GM19025 (cell line): ENCODE results near the gene PTPRCAP.

Experiments used
- ATAC-seq: cut with Tn5 transposase; IDR thresholded peaks from one replicate; pipeline ENCODE4 v1.9.1; 2021; ENCODE audit warnings: mild to moderate bottlenecking, low read depth, moderate library complexity; ENCODE audit not compliant: unreplicated experiment

PTPRCAP gene

DNA sequence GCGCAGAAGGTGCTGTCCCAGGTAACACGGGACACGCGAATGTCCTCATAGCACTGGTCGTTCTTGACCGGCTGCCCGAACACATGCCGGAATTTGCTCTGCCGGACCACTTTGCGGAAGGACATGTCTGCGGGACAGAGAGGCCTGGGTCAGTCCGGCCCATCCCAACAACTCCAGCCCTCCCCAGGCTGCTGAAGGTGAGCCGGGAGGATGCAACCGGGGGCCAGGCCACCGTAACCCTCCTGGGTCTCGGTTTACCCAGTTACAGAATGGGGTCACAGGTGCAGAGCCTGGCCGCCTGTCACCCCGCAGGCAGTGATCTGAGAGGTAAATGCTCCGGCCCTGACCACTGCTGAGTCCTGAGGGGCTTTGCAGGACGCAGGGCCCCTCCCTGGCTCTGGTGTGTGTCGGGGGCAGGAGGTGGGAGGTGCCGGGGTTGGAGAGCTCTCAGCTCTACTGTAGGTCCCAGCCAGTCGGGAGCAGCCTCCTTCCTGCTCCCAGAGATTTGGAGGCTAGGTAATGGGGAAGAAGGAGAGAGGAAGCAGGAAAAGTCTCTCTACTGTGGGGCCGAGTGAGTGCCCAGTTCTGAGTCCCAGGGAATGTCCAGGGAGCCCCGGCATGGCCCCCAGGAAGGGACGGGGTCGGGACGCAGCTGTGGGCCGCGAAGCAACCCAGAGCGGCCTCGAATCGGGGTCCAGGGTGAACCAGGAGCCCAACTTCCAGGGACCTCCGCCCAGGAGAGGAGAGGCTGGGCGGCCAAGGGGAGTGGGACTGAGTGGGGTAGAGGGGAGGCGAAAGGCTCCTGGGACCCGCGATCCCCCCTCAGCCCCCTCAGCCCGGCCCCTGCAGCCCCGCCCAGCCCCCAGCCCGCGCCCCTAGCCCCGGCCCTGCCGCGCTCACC lies 5.3 kb upstream of the PTPRCAP start:
- no peak for ATAC-seq

DNA sequence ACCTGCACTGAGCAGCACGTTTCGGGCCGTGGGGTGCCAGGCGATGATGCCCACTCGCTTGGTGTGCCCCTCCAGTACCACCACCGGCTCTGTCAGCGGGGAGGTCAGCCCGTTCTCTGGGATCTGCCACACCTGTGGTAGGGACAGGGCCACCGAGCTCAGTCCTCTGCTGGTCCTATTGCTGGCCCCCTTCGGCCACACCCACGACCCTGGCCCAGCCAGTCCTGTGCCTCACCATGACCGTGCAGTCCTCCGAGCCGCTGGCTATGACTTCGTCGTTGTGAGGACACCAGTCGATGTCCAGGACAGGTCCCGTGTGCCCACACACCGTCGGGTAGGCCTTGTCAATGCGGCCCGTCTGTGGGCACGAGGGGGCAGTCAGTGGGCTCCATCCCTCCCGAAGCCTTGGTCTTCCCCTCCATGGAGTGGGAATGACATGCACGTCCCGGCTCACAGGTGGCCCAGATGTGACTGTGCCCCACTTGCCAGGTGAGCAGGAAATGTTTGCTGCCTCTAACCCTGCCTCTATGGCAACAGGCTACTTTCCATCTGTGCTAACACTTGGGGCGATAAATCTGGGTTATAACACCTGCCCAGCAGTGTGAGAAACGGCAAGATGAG lies 4.4 kb upstream of the PTPRCAP start:
- ATAC-seq = no peak

DNA sequence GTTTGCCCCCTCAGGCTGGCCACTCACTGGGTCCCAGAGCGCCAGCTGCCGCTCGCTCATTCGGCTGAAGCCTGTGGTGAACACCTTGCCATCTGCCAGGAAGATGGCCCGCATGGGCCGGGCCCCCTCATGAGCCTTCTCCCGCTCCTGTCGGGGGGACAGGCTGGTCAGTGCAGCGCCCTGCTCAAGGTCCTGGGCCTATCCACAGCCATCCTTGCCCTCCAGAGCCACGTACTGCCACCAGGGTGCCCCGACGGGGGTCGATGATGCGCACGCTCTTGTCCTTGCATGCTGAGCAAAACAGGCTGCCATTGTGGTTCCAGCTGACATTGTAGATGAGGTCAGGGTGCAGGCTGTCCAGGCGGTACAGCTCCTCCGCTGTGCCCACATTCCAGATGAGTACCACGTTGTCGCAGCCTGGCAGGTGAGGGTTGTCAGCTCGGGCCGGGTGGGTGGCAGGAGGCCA lies 3.6 kb upstream of the PTPRCAP start:
- no peak for ATAC-seq

DNA sequence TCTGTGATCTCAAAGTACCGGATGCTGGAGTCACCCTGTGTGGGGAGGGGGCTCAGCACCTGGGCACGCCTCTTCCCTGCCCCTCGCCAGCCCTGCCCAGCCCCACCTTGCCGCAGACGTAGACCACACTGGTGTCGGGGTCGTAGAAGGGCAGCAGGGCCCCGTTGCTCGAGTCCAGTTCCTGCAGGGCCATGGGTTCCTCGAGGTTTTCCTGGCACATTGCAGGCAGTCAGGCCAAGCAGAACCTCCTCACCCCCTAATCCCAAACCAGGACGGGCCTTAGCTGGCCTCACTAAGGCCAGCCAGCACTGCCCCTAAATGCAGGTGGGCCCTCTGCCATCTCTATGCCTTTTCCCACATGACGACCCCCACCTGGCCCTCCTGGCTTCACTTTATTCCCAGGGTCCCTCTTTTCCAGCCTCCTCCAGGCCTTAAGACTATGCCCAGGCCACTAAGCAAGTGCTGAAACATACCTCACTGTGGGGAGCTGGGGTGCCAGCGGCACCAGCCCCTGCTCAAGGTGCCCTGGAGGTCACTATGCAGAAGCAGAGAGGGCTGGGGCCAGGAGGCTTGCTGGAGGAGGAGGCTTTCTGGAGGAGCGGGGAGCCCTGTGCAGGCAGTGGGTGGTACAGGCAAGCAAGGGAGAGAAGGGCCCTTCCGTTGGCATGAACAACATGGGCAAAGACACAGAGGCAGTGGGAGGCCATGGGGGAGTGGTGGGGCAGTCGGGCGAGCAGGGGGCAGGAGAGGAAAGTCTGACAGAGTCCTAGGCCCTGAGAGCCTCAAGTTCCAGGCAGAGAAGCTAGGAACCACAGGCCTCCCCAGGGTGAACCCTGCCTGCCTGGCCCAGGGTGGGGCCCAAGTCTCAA lies 3.0 kb upstream of the PTPRCAP start:
- ATAC-seq = no peak

DNA sequence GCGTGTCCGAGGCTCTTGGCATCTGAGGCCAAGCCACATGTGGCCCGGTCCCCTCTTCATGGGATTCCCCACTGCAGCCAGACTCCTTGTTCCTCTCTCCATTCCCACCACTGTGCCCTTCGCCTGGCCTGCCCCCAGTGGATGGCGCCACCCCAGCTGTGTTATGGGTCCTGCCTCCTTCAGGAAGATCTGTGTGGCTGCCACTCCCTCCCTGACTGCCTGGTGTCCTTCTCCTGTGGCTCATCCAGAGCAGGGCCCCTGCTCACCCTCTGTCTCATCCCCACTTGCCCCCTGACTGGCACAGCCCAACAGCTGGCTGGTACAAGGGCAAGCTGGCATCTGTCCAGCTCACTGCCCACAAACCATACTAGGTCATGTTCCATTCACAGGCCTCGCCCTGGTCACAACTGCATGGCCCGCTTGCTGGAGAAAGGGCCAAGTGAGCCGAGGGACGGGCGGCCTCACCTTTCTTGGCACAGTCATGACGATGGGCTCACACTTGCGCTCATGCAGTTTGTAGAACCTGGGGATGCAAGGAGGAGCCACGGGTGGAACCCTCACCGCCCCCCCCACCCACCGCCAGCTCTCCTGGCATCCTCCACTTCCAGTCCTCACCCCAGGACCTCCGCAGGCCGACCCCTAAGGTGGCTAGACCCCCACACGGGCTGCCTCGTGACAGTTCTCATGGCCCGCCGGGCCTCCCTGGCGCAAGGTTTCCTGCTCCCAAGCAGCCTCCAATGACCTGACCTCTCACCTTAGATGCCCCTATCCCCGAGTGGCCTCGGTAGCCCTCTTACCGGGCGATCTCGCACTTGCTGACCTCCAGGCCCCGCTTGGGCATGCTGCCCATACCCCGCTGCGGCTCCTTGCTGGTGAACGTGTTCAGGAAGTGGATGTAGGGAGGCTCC lies 2.1 kb upstream of the PTPRCAP start:
- ATAC-seq = no peak

DNA sequence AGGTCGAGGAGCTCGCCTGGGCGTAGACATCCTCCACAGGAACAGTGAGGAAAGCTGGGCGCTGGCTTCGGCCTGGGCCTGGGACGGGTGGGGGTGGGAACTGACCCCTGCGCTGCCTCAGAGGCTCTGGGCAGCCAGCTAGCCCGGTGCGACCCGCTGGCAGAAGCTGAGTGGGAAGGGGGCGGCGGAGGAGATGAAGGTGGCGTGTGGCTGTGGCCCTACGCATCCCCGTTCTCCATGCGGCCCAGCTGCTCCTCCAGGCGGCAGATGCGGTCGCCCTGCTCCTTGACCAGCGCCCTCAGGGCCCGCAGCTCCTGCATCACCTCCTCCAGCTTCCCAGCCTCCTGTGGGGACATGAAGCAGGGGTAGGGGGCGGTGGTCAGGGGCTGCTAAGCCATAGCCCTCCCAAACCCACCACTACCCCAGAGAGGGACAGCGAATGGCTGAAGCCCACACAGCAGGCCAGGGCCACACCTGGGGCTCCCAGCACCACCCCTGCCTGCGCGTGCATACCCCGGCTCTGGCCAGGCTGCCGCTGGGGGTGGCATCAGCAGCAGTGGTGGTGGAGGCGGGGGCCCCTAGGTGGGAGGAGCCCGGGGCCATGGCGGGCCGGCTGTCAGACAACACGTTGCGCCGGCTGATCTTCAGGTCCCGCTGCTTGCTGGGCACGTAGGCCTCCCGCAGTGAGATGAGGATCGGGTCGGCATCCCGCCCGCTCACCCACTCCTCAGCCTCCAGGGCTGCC lies 848 bp upstream of the PTPRCAP start:
- no peak for ATAC-seq

DNA sequence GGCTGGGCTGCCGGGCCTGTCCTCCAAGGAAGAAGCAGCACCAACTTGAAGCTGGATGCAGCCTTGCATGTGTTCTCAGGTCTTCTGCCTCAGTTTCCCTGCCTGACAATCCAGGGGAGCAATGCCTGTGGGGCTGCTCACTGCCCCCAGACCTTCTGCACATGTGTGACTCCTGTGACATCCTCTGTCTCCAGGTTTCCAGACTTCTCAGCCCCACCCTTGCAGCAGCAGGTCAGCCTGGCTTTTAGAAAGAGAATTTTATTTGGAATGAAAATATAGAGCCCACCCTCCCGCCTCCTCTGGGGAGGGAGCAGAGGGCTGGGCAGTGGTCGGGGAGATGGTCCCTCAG lies 301 bp upstream of the PTPRCAP start:
- ATAC-seq = no peak

DNA sequence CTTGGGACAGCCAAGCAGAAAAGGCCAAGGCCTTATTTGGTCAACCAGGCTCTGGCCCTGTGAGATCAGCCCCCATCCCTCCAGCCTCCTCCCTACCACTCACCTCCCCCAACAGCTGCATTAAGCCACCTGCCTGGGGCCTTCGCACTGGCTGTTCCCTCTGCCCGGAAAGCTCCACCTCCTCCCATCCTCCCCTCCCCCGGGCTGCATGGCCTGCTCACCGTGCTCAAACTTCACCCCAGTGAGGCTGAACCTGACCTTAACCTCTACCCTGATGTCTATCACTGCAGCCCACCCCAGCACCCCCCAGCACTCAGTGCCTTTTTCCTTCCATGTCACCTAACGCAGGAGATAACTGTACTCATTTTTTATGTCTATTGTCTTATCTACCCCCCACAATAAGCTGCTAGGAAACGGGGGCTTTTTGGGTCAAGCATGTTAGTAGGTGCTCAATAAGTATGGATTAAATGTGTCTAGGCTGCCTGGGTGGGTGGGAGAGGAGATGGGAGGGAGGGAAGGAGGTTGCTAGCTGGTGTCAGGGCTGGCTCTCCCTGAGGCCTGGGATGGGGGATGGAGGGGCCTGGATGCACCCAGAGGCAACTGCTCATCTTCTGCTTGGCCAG lies 912 bp downstream of the PTPRCAP start:
- ATAC-seq = no peak

DNA sequence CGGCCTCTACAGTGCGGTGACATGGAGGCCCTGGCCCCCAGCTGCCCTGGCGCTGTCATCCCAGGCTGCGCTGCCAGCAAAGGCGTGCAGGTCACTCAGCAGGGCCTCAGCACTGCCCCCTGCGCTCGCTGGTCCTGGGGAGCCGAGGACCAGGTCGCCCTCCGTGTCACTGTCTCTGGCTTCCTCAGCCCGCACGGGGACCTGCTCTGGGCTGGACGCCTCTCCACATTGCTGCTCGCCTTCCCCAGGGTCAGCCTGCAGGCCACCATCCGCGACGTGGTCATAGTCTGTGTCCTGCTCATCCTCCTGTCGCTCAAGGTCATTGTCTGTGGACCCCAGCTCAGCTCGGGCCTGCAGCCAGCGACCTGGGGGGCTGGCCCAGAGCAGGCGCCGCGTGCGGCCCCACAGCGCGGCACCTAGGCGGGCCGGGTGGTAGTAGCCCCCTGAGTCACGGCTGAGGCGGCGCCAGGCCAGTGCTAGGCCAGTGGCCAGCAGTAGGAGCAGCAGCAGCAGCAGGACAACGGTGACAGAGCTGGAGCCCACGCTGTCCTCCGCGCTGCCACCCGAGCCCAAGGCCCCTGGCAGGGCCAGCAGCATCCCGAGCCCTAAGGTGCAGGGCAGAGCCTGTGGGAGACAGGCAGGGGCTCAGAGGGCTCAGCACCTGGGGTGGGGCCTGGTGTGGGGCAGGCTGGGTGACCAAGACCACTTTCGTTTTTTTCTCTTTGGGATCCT lies 1.6 kb downstream of the PTPRCAP start:
- no peak for ATAC-seq

DNA sequence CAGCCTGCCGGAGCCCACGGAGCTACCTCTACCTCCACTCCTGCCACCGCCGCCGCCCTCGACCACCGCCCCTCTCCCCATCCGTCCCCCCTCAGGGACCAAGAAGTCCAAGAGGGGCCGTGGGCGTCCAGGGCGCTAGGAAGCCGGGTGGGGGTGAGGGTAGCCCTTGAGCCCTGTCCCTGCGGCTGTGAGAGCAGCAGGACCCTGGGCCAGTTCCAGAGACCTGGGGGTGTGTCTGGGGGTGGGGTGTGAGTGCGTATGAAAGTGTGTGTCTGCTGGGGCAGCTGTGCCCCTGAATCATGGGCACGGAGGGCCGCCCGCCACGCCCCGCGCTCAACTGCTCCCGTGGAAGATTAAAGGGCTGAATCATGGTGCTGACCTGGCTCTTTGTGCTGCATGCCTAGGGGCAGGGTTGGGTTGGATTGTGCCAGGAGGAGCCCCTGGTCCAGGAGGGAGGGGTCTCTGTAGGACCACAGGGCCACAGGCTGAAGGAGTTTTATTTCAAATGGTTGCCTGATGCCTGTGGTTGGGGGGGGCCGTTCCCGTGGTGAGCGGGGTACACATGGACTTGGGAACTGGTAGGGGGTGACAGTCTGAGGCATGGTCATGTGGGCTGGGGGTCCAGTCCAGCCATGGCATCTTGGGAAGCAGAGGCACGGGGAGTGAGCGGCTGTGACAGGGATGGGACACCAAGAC lies 2.3 kb downstream of the PTPRCAP start:
- ATAC-seq = no peak

DNA sequence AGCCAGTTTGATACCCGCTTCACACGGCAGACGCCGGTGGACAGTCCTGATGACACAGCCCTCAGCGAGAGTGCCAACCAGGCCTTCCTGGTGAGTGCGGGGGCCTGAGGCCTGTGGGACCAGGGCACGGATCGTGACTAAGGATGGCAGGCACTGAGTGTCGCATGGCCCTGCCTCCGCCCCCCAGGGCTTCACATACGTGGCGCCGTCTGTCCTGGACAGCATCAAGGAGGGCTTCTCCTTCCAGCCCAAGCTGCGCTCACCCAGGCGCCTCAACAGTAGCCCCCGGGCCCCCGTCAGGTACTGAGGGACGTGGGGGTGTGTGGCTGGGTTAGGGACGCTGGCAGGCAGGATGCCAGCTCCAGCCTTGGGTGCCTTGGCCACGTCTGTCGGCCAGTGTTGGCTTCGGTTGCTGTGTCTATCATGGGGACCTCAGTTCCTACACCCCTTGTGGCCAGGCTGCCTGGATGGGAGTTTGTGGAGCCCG lies 3.0 kb downstream of the PTPRCAP start:
- ATAC-seq = no peak

DNA sequence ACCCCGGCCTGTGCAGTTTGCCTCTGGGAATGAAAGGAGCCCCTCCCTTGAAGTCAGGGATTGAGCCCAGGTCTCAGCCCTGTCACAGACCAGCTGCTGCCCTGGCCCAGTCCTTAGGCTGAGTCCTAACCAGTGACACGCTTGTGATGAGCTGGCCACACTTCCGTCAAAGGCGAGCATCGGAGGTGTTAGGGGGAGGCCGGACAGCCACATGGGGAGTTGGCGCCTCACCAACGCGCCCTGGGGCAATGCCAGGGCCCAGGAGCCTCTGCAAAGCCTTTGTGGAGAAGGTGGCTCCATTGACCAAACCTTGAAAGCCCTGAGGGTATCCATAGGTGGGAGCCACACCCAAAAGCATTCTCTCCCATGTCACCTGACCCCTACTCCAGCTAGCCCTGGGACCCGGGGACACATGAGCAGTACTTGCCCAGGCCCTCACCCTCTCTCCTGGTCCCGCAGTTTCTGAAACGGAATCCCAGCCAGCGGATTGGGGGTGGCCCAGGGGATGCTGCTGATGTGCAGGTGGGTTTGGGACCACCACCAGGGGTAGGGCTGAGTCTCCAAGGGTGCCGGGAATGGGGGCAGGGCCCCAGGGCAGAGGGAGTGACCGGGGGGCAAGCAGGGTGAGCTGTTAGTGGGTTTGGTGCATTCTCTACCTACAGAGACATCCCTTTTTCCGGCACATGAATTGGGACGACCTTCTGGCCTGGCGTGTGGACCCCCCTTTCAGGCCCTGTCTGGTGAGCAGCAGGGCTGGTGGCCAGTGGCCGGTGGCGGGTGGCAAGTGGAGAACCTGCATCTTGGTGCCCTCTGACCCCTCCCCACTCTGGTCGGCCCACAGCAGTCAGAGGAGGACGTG lies 3.7 kb downstream of the PTPRCAP start:
- no peak for ATAC-seq

DNA sequence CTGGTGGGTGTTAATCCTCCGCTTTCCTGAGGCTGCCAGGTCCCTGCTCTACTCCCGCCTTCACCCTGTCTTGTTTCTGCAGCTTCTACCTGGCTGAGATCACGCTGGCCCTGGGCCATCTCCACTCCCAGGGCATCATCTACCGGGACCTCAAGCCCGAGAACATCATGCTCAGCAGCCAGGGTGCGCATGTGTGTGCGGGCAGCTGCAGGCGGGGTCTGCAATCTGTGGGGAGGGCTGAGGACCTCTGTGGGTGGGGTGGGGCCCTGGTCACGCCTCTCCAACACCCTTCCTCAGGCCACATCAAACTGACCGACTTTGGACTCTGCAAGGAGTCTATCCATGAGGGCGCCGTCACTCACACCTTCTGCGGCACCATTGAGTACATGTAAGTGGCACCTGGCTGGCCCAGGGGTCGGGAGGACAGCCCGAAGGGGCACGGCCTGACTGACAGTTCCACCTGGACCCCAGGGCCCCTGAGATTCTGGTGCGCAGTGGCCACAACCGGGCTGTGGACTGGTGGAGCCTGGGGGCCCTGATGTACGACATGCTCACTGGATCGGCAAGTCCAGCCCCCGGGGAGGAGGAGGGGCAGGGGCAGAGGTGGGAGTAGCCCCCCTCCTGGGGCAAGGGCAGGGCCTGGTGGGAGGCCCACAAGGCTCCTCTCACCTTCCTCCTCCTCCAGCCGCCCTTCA lies 4.7 kb downstream of the PTPRCAP start:
- no peak for ATAC-seq

DNA sequence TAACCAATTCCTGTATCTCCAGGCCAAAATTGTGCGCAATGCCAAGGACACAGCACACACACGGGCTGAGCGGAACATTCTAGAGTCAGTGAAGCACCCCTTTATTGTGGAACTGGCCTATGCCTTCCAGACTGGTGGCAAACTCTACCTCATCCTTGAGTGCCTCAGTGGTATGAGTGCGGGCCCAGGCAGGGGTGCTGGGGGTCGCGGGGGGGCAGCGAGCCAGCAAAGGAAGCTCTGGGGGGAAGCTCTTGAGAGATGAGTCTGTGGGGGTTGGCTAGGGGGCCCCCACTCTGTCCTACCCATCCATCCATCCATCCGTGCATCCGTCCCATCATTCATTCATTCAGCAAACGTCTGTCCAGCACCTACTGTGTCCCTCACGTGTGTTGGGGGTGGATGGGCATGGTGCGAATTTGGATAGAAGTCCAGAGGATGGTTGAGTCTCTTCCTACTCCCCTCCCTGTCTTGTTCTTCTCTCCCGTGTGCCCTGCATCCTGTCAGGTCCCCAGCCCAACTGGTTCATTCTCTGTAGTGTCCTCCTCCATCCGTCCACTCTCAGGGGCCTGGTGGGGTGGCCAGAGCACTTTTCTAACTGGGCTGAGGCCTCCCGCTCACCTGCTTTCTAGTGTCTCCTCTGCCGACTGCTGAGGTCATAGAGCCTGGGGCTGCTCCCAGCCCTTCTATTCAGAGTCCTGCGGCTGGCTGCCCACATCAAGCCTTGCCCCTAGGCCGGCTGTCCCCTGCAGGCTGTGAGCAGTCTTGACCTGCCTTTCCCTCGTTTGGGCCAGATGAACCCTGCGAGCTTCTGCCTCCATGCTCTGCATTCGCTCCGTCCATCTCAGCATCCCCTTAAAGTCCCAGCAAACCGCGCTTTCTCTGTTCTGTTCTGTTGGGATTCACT lies 5.9 kb downstream of the PTPRCAP start:
- ATAC-seq = no peak

DNA sequence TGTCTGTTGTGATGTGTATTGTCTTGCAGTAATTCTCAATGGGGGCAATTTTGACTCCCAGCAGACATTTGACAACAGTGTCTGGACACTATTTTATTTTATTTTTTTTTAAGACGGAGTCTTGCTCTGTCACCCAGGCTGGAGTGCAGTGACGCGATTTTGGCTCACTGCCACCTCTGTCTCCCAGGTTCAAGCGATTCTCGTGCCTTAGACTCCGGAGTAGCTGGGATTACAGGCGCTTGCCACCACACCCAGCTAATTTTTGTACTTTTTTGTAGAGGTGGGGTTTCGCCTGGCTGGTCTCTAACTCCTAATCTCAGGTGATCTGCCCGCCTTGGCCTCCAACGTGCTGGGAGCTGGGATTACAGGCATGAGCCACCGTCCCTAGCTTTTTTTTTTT lies 7.8 kb downstream of the PTPRCAP start:
- ATAC-seq = no peak
